DOHH2 (cell line): Measurements from ENCODE around the gene SRI.

Source experiments
- EZH2phosphoT487 ChIP-seq: fragments of 200-600 bp; sonication (generic); IDR thresholded peaks from 2 replicates; pipeline ENCODE4 v1.6.1; 2017; ENCODE audit warnings: borderline replicate concordance, mild to moderate bottlenecking, antibody characterized with exemption, low read length, moderate library complexity, mixed read lengths
- TF ChIP-seq, protein P1 (sequence below): fragments of 200-600 bp; sonication (generic); IDR thresholded peaks from one replicate; pipeline ENCODE4 v1.5.1; 2014; ENCODE audit warnings: antibody characterized with exemption, mild to moderate bottlenecking, low read depth, low read length; ENCODE audit not compliant: poor library complexity, severe bottlenecking

DNA sequence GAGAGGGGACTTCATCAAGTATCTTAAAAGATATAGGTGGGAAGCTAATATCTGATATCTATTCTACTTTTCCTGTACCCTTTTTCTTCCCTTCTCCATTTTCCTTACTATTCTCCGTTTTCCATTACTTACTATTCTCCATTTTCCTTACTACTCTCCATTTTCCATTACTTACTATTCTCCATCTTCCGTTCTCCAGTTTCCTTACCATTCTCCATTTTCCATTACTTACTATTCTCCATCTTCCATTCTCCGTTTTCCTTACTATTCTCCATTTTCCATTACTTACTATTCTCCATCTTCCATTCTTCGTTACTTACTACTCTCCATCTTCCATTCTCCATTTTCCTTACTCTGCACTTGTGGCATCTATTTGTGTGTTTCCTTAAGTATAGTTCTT lies 47.6 kb upstream of the SRI start:
- TF ChIP-seq, protein P1, sequence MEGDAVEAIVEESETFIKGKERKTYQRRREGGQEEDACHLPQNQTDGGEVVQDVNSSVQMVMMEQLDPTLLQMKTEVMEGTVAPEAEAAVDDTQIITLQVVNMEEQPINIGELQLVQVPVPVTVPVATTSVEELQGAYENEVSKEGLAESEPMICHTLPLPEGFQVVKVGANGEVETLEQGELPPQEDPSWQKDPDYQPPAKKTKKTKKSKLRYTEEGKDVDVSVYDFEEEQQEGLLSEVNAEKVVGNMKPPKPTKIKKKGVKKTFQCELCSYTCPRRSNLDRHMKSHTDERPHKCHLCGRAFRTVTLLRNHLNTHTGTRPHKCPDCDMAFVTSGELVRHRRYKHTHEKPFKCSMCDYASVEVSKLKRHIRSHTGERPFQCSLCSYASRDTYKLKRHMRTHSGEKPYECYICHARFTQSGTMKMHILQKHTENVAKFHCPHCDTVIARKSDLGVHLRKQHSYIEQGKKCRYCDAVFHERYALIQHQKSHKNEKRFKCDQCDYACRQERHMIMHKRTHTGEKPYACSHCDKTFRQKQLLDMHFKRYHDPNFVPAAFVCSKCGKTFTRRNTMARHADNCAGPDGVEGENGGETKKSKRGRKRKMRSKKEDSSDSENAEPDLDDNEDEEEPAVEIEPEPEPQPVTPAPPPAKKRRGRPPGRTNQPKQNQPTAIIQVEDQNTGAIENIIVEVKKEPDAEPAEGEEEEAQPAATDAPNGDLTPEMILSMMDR, result no peak
- TF ChIP-seq EZH2phosphoT487, result no peak
